ENCODE results near the gene CD2.

GRCh38 chr1:116725798-116726197, 28.4 kb upstream of the CD2 start:
- TF ChIP-seq POLR2AphosphoS5 (IDR thresholded peaks at IDR 0.05) (no peak), POLR2A (IDR thresholded peaks at IDR 0.05) (no peak), CTCF (IDR thresholded peaks at IDR 0.05) (no peak)
